H1 (cell line): ENCODE measurements around the gene KLHL18.

Experiments
- POLR2AphosphoS5 ChIP-seq: IDR thresholded peaks from 2 replicates; pipeline ENCODE4 v1.6.1; 2011; ENCODE audit warnings: low read depth, low read length
- TF ChIP-seq, protein P1 (sequence below), 3 experiments: IDR thresholded peaks; 1 replicate in 2 of 3; 2 replicates in 1 of 3; pipeline versions ENCODE4 v1.5.1 to v1.6.1; 2011; ENCODE audit warnings: low read length in 3 of 3, mild to moderate bottlenecking in 3 of 3, inconsistent platforms in 2 of 3, low read depth in 1 of 3, moderate library complexity in 1 of 3; ENCODE audit not compliant: insufficient read depth in 1 of 3; ENCODE audit errors: control extremely low read depth in 1 of 3

GRCh38 chr3:47295976-47296375 lies 13.2 kb downstream of the KLHL18 start:
- TF ChIP-seq, protein P1, sequence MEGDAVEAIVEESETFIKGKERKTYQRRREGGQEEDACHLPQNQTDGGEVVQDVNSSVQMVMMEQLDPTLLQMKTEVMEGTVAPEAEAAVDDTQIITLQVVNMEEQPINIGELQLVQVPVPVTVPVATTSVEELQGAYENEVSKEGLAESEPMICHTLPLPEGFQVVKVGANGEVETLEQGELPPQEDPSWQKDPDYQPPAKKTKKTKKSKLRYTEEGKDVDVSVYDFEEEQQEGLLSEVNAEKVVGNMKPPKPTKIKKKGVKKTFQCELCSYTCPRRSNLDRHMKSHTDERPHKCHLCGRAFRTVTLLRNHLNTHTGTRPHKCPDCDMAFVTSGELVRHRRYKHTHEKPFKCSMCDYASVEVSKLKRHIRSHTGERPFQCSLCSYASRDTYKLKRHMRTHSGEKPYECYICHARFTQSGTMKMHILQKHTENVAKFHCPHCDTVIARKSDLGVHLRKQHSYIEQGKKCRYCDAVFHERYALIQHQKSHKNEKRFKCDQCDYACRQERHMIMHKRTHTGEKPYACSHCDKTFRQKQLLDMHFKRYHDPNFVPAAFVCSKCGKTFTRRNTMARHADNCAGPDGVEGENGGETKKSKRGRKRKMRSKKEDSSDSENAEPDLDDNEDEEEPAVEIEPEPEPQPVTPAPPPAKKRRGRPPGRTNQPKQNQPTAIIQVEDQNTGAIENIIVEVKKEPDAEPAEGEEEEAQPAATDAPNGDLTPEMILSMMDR (IDR thresholded peaks at IDR 0.05; ENCODE audit: control extremely low read depth in 1 of 3, insufficient read depth in 1 of 3, low read depth in 1 of 3, low read length in 3 of 3), result no peak
- TF ChIP-seq POLR2AphosphoS5, result no peak
